HG02571 (cell line): ENCODE measurements around the gene RETREG1.
"Not testable (repeated sequence)": the region's sequence is repeated elsewhere in the genome, so short reads cannot be mapped to it uniquely, and the experiment has no call there.

Source experiments
- ATAC-seq: cut with Tn5 transposase; IDR thresholded peaks from one replicate; pipeline ENCODE4 v1.9.1; 2021; ENCODE audit warnings: mild to moderate bottlenecking, moderate library complexity; ENCODE audit not compliant: unreplicated experiment

Gene RETREG1

GRCh38 chr5:16492398-16493140 lies 124.2 kb downstream of the RETREG1 start:
- ATAC-seq, result no peak

- no peak for ATAC-seq
Measured at GRCh38 chr5:16490911-16491310, 125.9 kb downstream of the RETREG1 start.

GRCh38 chr5:16489322-16489791 lies 127.4 kb downstream of the RETREG1 start:
- ATAC-seq, result no peak

GRCh38 chr5:16487456-16487855 lies 129.3 kb downstream of the RETREG1 start:
- ATAC-seq, result no peak

GRCh38 chr5:16486711-16487111 lies 130.1 kb downstream of the RETREG1 start:
- no peak for ATAC-seq

DNA sequence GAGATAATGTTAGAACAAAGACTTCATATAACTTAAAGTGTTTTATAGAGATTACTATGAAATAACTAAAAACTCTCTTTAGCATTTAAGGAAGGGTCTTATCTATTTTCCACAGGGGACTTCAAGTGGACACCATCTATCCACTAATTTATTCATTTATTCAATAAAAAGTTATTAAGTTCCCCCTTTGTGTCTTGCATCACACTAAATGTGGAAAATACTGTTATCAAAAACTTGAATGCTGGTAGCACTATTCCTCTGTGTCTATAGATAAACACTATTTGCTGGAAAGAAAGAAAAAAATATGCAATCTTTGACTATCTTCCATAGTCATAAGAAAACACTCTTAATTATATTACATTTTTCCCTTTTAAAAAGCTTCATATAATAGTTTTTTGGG lies 131.1 kb downstream of the RETREG1 start:
- ATAC-seq, result no peak

DNA sequence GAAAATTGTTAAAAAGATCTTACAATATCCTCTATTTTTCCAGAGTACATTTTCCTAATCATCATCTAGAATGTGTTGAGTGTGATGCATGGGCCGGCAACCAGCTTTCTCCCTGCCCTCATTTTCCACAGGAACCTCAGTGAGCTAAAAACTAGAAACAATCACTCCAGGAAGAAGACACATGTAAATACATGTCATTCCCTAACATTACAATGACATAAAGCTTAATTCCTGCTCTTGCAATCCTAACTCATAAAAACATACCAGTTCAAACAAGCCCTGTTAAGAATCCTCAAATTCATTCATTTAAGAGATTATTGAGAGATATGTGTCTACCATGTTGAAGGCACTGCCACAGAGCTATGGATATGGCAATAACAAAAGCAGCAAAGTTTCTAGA lies 132.7 kb downstream of the RETREG1 start:
- ATAC-seq, result no peak

- ATAC-seq, result no peak
Measured at GRCh38 chr5:16483361-16483760, 133.4 kb downstream of the RETREG1 start.

GRCh38 chr5:16482891-16483290 lies 133.9 kb downstream of the RETREG1 start:
- no peak for ATAC-seq

GRCh38 chr5:16480821-16481538 lies 135.8 kb downstream of the RETREG1 start:
- ATAC-seq, result no peak

- ATAC-seq, result no peak
Measured at GRCh38 chr5:16480144-16480543, 136.7 kb downstream of the RETREG1 start.

DNA sequence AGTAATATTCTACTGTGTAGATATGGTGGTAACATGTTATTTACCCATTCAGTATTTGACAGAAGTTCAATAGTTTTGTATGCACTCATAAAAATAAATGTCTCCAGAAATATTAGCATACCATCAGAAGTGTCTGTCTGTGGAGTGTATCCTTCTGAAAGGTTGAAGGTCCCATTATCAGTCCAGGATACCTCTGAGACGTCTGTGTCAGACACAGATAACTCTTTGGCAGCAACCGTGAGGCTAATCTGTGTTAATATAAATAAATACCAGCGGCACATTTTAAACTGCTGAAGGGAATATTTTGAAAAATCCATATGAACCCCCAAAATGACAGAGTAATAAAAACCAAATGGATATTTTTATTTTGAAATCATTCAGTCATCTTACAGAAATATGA lies 139.3 kb downstream of the RETREG1 start:
- no peak for ATAC-seq

DNA sequence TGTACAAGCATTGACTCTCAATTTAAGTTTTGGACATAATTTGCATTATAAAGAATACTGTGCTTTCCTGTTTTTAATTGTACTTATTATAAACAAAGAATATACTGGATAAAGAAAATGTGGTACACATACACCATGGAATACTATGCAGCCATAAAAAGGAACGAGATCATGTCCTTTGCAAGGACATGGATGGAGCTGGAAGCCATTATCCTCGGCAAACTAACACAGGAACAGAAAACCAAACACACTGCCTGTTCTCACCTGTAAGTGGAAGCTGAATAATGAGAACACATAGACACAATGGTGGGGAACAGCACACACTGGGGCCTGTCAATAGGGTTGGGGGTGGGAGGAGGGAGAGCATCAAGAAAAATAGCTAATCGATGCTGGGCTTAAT lies 140.4 kb downstream of the RETREG1 start:
- not testable (repeated sequence) for ATAC-seq

DNA sequence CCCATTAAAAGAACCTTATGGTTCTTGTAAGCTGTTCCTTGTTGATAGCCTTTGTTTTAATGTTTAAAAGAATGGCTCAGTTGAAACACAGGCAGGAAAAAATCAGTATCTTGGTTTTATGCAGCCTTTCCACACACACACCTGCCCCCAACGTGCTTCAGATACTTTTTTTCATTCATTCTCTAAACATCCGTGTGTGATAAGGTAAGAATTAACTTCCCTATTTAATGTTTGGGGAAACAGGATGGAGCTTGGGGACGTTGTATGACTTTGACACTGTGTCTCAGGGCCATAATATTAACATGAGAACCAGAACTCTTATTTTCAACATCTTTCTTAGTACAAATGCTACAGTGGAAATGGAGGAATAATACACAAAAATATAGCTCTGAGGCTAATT lies 145.4 kb downstream of the RETREG1 start:
- no peak for ATAC-seq

GRCh38 chr5:16467363-16468219 lies 149.2 kb downstream of the RETREG1 start:
- peak; percentile 70 for ATAC-seq

GRCh38 chr5:16465544-16466432 lies 151.0 kb downstream of the RETREG1 start, which contains the start of gene ZNF622:
Gene ZNF622, minus strand, starts transcription at chr5:16465800. Its CDS starts 135 bp downstream, at chr5:16465665.
- peak; percentile 83 for ATAC-seq

- no peak for ATAC-seq
Measured at GRCh38 chr5:16464664-16465543, 151.9 kb downstream of the RETREG1 start.

DNA sequence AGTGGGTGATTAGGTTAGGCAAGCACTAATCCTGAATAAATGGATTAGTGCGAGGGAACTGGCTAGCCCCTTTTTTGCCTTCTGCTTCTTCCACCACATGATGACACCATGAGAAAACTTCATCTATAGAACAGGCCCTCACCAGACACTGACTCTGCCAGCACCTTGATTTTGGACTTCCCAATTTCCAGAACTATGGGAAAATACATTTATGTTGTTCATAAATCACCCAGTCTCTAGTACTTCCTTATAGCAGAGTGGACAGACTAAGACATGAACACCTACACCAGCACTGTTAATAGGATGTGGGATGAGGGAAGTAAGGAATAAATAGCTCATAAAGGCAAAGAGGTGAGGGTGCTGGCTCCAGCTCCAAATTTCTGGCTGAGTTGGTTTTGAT lies 152.6 kb downstream of the RETREG1 start:
- ATAC-seq, result no peak

DNA sequence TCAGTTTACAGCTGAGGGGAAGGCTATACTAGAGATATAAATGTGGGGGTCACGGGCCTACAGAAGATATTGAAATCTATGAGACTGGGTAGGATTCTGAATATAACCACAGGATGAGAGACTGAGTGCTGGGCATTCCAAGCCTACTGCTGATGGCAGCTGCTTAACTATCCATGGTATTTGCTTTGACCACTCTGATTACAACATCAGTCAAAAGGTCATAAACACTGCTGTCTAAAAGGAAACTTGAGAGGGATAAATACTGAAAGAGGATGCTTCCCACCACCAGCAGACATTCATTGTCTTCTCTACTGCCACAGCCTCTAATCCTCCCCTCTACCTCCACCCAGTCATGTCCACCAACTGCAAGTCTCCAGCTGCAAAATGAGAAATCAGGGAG lies 155.0 kb downstream of the RETREG1 start:
- ATAC-seq, result no peak
